GM13977 (cell line): Measurements from ENCODE around the gene RILP.

Source experiments
- DNase-seq: peaks from one replicate; pipeline ENCODE4 v3.0.0; 2012; ENCODE audit warnings: low spot score
- CTCF ChIP-seq: IDR thresholded peaks from 2 replicates; pipeline ENCODE4 v1.5.1; 2012; ENCODE audit warnings: mild to moderate bottlenecking, control low read depth; ENCODE audit not compliant: insufficient read depth; ENCODE audit errors: extremely low read depth, missing control alignments
- in situ Hi-C: fragments of 300-500 bp; cut with MboI; formaldehyde crosslinking; loops from one replicate; pipeline ENCODE4 v1.12.0; 2022; ENCODE audit warnings: low sequenced_read_pairs, low pct_unique_long_range_greater_than_20kb, mixed read lengths, inconsistent platforms; ENCODE audit not compliant: unreplicated experiment

The RILP gene

GRCh38 chr17:1616101-1616500 is 33.6 kb downstream of the RILP start:
- in situ Hi-C loops = no loop called here
- no peak for TF ChIP-seq CTCF
- no peak for DNase-seq

DNA sequence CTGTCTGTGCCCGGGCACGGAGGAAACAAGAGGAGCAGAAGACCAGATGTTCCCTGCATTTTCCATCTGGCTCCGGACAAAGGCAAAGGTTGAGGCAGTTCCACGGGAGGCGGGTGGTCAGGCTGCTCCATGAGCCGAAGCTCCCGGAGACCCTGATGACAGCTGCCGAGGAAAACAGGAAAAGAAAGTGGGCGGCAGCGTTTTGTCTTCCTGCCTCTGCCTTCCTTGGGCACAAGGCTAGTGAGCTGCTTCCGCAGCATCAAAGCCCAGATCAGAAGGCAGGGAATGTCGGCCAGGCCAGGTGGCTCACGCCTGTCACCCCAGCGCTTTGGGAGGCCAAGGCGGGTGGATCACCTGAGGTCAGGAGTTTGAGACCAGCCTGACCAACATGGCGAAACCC is 37.3 kb downstream of the RILP start:
- in situ Hi-C loops = no loop called here
- TF ChIP-seq CTCF = no peak
- DNase-seq = no peak

DNA sequence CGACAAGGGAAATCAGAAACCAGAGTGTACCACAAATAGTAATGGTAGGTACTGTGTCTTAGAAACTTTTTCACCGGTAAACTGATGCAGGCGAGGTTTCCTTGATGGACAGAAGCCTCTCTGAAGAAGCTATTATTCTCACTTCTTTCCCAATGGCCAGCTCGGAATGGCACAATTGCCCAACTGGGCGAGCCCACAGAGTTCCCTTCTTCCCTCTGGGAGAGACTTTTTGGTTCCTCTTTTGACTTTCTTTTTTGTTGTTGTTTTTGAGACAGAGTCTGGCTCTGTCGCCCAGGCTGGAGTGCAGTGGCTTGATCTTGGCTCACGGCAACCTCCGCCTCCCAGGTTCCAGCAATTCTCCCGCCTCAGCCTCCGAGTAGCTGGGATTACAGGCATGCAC is 38.0 kb downstream of the RILP start:
- no peak for TF ChIP-seq CTCF
- DNase-seq = no peak
- in situ Hi-C loops = no loop called here

DNA sequence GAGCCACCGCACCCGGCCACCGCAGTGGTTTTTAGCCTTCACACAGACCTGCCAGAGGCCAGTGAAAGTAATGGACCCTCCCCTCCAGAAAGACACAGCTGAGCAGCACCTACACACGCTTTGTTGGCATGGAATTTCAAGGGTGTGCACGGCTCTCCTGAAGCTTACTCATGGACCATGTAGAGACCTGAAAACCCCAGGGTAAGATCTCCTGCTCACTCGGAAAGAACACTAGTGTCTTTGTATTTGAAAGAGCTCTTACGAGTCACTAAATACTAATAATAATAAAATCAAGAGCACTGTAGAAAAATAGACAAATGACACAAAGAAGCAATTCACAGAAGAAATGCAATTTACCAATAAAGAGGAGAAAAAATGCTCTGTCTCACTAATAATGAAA is 41.0 kb downstream of the RILP start:
- no peak for DNase-seq
- no peak for TF ChIP-seq CTCF
- in situ Hi-C loops = no loop called here

GRCh38 chr17:1607971-1608320 is 41.7 kb downstream of the RILP start:
- no peak for DNase-seq
- TF ChIP-seq CTCF = no peak
- in situ Hi-C loops = no loop called here

GRCh38 chr17:1606352-1606985 is 43.2 kb downstream of the RILP start:
- no peak for TF ChIP-seq CTCF
- peak; percentile 49 for DNase-seq
- in situ Hi-C loops = no loop called here
